Adipocyte (in vitro differentiated cells): Measurements from ENCODE around the gene IL1RN.

ENCODE experiments used
- DNase-seq: peaks from one replicate; pipeline ENCODE4 v3.0.0-alpha.2; 2015; ENCODE audit warnings: low read depth
- H3K27me3 ChIP-seq: replicated peaks from 2 replicates; pipeline ENCODE4 v1.7.0; 2013; ENCODE audit warnings: mild to moderate bottlenecking, low read length, moderate library complexity; ENCODE audit not compliant: control insufficient read depth, insufficient read depth
- H3K36me3 ChIP-seq: 2 replicates; pipeline ENCODE4 v1.7.0; 2013; ENCODE audit warnings: low read length, mild to moderate bottlenecking, moderate library complexity; ENCODE audit not compliant: control insufficient read depth, insufficient read depth, severe bottlenecking
- H3K4me1 ChIP-seq: 2 replicates; pipeline ENCODE4 v1.7.0; 2013; ENCODE audit warnings: mild to moderate bottlenecking, low read length, moderate library complexity; ENCODE audit not compliant: control insufficient read depth, insufficient read depth
- H3K4me3 ChIP-seq: 2 replicates; pipeline ENCODE4 v1.7.0; 2013; ENCODE audit warnings: mild to moderate bottlenecking, low read length, moderate library complexity
- H3K9ac ChIP-seq: 2 replicates; pipeline ENCODE4 v1.7.0; 2013; ENCODE audit warnings: mild to moderate bottlenecking, low read length, moderate library complexity
- H3K9me3 ChIP-seq: 2 replicates; pipeline ENCODE4 v1.7.0; 2013; ENCODE audit warnings: mild to moderate bottlenecking, low read length, moderate library complexity; ENCODE audit not compliant: control insufficient read depth

The IL1RN gene

GRCh38 chr2:113171334-113172075 lies 44.1 kb downstream of the IL1RN start:
- DNase-seq: no peak
- Histone ChIP-seq H3K9me3 (no peaks in the 10 kb centered on the region), H3K27me3 (peaks cover 6% of the 10 kb centered on the region), H3K4me3 (no peak overlapping the region), H3K4me1 (no peaks in the 10 kb centered on the region), H3K36me3 (no peaks in the 10 kb centered on the region), H3K9ac (no peak overlapping the region)

- peaks cover 7% of the 10 kb centered on the region for H3K27me3 ChIP-seq
- no peaks in the 10 kb centered on the region for H3K9me3 ChIP-seq
- H3K4me3 ChIP-seq: no peak overlapping the region
- no peaks in the 10 kb centered on the region for H3K36me3 ChIP-seq
- DNase-seq: no peak
- H3K4me1 ChIP-seq: no peaks in the 10 kb centered on the region
- no peak overlapping the region for H3K9ac ChIP-seq
These were observed 45.5 kb downstream of the IL1RN start for GRCh38 chr2:113172721-113173541.

DNA sequence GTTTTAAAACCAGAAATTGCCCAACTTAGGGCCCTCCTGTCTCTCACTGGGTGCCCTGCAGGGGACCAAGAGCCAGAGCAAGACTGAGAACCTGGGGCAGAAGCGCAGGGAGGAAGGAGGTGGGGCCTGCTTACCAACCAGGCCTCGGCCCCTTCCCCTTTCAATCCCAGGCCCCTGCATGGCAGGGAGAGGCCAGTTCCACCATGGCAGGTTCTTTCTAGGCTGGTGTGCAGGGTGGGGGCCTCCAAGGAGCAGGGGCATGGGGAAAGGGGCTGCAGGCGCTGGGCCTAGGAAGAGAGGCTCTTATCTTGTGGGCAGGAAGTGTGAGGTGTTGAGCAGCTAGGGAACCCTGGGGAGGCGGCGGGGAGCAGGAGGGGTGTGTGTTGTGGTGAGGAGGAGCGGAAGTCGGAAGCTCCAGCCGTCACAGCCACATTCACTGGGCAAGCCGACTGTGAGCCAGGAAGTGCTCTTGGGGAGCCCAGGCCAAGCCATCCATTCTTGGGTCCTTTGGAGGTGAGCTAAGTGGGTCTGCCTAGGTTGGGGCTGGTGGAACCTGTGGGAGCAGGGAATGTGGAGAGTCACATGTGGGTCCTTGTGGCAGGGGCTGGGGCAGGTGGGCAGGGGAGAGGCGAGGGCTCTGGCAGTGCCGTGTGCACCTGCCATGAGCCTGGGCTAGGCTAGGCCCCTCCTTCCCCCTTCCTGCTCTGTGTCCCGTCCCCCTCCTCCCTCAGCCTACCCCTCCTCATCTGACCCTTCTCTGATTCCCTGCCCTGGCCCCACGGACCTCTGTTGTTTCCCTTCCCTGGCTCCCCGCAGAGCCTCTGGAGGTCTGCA lies 46.4 kb downstream of the IL1RN start, which contains the start of gene PSD4:
PSD4 (plus strand) TSS at position 430 of the 834 bp plus-strand sequence. CDS start 8,486 bp downstream, outside the sequence.
- no peak within 1 kb of the TSS for H3K4me3 ChIP-seq
- H3K9ac ChIP-seq: no peak within 1 kb of the TSS
- H3K36me3 ChIP-seq: no peaks in the 10 kb centered on the region
- no peak for DNase-seq
- peaks cover 7% of the 10 kb centered on the region for H3K27me3 ChIP-seq
- no peaks in the 10 kb centered on the region for H3K4me1 ChIP-seq
- no peaks in the 10 kb centered on the region for H3K9me3 ChIP-seq

- no peaks in the 10 kb centered on the region for H3K36me3 ChIP-seq
- no peaks in the 10 kb centered on the region for H3K4me1 ChIP-seq
- peaks cover 7% of the 10 kb centered on the region for H3K27me3 ChIP-seq
- no peak overlapping the region for H3K9ac ChIP-seq
- no peak overlapping the region for H3K4me3 ChIP-seq
- H3K9me3 ChIP-seq: no peaks in the 10 kb centered on the region
- no peak for DNase-seq
These were observed 47.0 kb downstream of the IL1RN start for GRCh38 chr2:113174376-113174750.

- Histone ChIP-seq H3K9me3 (no peaks in the 10 kb centered on the region), H3K27me3 (peaks cover 7% of the 10 kb centered on the region), H3K36me3 (no peaks in the 10 kb centered on the region), H3K4me3 (no peak overlapping the region), H3K4me1 (no peaks in the 10 kb centered on the region), H3K9ac (no peak overlapping the region)
- no peak for DNase-seq
These were observed 47.7 kb downstream of the IL1RN start for GRCh38 chr2:113175042-113175628.

DNA sequence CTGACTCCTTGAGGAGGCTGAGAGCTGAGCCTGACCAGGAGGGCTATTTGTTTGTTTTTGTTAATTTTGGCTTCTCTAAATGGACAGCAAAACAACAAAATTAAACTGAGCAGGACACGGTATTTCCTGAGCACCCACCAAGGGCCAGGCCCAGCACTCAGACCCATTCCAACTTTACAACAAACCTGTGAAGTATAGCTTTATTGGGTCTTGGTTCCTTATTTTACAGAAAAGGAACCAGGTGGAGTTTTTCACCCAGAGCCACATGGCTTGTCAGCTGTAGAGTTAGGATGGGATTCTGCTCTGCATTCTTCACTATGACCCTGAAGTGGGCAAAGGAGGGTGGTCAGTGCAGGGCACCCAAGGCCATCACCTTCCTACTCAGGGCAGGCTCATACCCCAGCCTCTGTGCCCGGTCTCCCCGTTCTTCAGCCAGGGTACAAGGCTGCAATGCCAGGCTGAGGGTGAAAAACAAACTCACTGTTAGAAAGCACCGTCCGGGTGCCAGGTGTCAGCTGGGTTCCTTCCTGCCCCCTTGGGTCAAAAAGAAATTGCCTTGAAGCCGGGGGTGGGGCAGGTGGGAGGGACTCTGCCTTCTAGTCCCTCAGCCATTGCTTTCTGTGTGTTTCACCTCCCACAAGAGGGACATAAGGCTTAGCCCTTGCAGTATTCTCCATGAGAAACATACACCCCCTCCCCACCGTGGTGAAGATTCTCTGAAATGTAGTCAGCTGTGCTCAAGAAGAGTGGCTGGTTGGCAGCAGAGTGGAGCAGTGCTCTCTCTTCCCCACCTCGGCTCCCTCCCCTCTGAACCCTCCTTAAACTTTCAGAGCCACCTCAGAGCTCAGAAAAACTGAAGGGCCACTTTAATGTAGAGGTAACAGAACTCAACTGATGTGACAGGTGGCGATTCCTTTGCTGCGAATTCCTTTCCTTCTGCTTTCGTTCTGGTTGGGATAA lies 48.6 kb downstream of the IL1RN start:
- Histone ChIP-seq H3K4me1 (no peaks in the 10 kb centered on the region), H3K4me3 (no peak overlapping the region), H3K36me3 (no peaks in the 10 kb centered on the region), H3K27me3 (peaks cover 7% of the 10 kb centered on the region), H3K9ac (no peak overlapping the region), H3K9me3 (no peaks in the 10 kb centered on the region)
- DNase-seq: no peak

DNA sequence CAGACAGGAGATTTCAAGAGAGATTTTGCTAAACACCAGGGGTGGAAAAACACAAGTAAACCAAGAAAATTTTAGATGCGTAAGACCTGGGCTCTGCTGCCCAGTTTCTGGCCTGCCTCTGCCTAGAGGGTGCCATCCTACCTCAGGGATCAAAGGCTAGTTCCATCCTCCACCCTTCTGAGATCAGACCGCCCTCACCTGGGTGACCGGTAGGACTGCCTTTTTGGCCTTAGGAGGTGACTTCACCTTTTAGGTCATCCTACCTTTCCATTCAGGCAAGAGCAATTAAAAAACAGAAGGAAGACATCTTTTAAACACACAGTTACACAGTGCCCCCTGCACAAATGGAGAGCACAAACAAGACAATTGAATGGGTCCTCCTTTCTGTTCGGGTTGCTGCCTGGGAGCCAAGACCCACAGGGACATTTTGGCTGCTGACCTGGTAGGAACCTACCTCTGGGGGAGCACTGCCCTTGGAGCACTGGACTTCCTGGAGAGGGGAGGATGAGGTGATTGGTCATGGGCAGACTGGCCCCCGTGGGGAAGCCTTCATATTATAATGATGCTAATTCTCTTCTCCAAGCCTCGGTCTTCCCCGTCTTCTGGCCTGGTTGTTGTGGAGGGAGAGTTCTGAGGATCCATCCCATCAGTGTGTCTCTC lies 49.4 kb downstream of the IL1RN start:
- DNase-seq: no peak
- no peaks in the 10 kb centered on the region for H3K9me3 ChIP-seq
- H3K4me1 ChIP-seq: no peaks in the 10 kb centered on the region
- no peak overlapping the region for H3K4me3 ChIP-seq
- H3K36me3 ChIP-seq: no peaks in the 10 kb centered on the region
- no peak overlapping the region for H3K9ac ChIP-seq
- peaks cover 7% of the 10 kb centered on the region for H3K27me3 ChIP-seq

DNA sequence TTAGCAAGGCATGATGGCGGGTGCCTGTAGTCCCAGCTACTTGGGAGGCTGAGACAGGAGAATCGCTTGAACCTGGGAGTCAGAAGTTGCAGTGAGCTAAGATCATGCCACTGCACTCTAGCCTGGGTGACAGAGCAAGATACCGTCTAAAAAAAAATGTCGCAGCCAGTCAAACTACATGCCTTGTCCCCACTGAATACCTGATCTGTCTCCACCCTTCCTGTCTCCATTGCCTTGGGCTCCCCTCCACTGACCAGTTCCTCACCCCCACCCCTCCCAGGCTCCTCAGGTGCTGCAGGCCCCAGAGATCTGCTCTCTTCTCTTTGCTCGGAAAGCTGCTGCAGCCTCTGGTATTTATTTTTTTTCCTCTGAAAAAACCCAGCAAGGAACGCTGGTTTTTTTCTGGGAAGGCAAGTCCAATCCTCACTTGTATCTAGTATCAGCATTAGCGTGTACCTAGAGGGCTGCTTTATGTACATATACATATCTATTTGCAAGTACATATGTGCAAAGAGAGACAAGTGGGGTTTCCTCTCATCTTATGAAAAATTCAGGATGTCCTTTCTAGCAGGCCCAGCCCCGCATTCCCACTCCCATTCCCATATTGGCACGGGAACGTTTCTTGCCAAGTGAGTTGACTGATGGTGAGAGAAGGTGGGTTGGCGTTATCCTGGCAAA lies 50.8 kb downstream of the IL1RN start:
- no peak overlapping the region for H3K9ac ChIP-seq
- DNase-seq: no peak

DNA sequence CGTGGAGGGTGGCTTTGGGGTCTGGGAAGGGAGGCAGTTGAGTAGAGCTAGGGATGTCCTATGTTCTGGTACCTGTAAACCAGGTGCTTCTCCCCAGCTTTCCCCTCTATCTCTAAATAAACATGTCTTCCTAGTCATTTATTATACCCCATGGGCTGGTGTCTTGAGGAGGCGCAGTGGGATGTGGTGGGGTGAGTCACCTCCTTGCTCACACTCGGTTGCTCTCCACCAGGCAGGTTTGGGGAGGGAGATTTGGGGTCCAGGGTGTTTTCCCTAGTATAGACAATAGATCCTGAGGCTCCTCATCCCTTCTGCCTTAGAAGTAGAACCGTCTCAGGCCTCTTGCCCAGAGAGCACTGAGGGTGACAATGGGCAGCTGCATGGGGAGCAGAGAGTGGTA lies 51.5 kb downstream of the IL1RN start:
- H3K27me3 ChIP-seq: peaks cover 7% of the 10 kb centered on the region
- H3K36me3 ChIP-seq: no peaks in the 10 kb centered on the region
- no peaks in the 10 kb centered on the region for H3K4me1 ChIP-seq
- H3K9me3 ChIP-seq: no peaks in the 10 kb centered on the region
- no peak overlapping the region for H3K4me3 ChIP-seq
- no peak for DNase-seq
- no peak overlapping the region for H3K9ac ChIP-seq

More for the DNA sequence above, 50.8 kb downstream of the IL1RN start:
- peaks cover 7% of the 10 kb centered on the region for H3K27me3 ChIP-seq
- H3K4me3 ChIP-seq: no peak overlapping the region
- H3K9me3 ChIP-seq: no peaks in the 10 kb centered on the region
- no peaks in the 10 kb centered on the region for H3K4me1 ChIP-seq
- H3K36me3 ChIP-seq: no peaks in the 10 kb centered on the region
